Hematopoietic multipotent progenitor cell treated with erythropoietin and hydrocortisone succinate and interleukin-3 and kit ligand, for 8 days (in vitro differentiated cells): ENCODE data around the gene ARHGEF7.

ENCODE experiments used
- DNase-seq: peaks from one replicate; pipeline ENCODE4 v3.0.0-alpha.2; 2015

The ARHGEF7 gene

GRCh38 chr13:111203736-111204389, 88.8 kb downstream of the ARHGEF7 start:
- DNase-seq = no peak

GRCh38 chr13:111204438-111205177, 89.5 kb downstream of the ARHGEF7 start:
- DNase-seq = no peak

GRCh38 chr13:111206148-111206547, 91.0 kb downstream of the ARHGEF7 start:
- no peak for DNase-seq

- no peak for DNase-seq
Measured at GRCh38 chr13:111209613-111210012, 94.5 kb downstream of the ARHGEF7 start.

- DNase-seq = no peak
Measured at GRCh38 chr13:111210091-111210490, 95.0 kb downstream of the ARHGEF7 start.

- DNase-seq = no peak
Measured at GRCh38 chr13:111210544-111211469, 95.7 kb downstream of the ARHGEF7 start.

- no peak for DNase-seq
Measured at GRCh38 chr13:111211789-111212516, 96.8 kb downstream of the ARHGEF7 start.

GRCh38 chr13:111212517-111212873, 97.4 kb downstream of the ARHGEF7 start:
- DNase-seq = no peak

GRCh38 chr13:111213964-111214726, 99.0 kb downstream of the ARHGEF7 start:
- no peak for DNase-seq

- DNase-seq = no peak
Measured at GRCh38 chr13:111215081-111216047, 100.3 kb downstream of the ARHGEF7 start.

GRCh38 chr13:111216166-111216960, 101.3 kb downstream of the ARHGEF7 start:
- DNase-seq = peak; percentile 31

GRCh38 chr13:111217641-111218040, 102.5 kb downstream of the ARHGEF7 start:
- no peak for DNase-seq

- no peak for DNase-seq
Measured at GRCh38 chr13:111219280-111219679, 104.2 kb downstream of the ARHGEF7 start.

- DNase-seq = no peak
Measured at GRCh38 chr13:111219950-111220349, 104.8 kb downstream of the ARHGEF7 start.

- DNase-seq = no peak
Measured at GRCh38 chr13:111225166-111225565, 110.1 kb downstream of the ARHGEF7 start.

GRCh38 chr13:111225810-111226546, 110.9 kb downstream of the ARHGEF7 start:
- DNase-seq = no peak

GRCh38 chr13:111227405-111227804, 112.3 kb downstream of the ARHGEF7 start:
- no peak for DNase-seq

GRCh38 chr13:111228262-111229144, 113.4 kb downstream of the ARHGEF7 start:
- no peak for DNase-seq
